Spinal cord (tissue), 10 donors: ENCODE measurements around the gene NSUN7. TPM values are rescaled to one million over a fixed set of nuclear protein-coding genes. Genes with fewer than 3 reads are reported as not detected.
A peak's percentile ranks its signal among the peaks of the same experiment; 100 is the strongest.

Source experiments
- DNase-seq, 6 donors: peaks; one replicate each; pipeline versions ENCODE4 v3.0.0 to v3.0.0-alpha.2; 2013 to 2015; ENCODE audit warnings: low spot score in 6 of 6, low read depth in 4 of 6
- H3K27ac ChIP-seq: one replicate; pipeline ENCODE4 v1.5.1; 2013; ENCODE audit warnings: low read depth, low read length, control low read depth
- H3K27me3 ChIP-seq: one replicate; pipeline ENCODE4 v1.6.1; 2013; ENCODE audit warnings: low read length; ENCODE audit not compliant: control insufficient read depth, insufficient read depth
- H3K36me3 ChIP-seq: one replicate; pipeline ENCODE4 v1.6.1; 2013; ENCODE audit warnings: low read length; ENCODE audit not compliant: control insufficient read depth, insufficient read depth
- H3K4me1 ChIP-seq: one replicate; pipeline ENCODE4 v1.6.1; 2013; ENCODE audit warnings: low read length; ENCODE audit not compliant: control insufficient read depth, insufficient read depth
- H3K4me3 ChIP-seq: one replicate; pipeline ENCODE4 v1.5.1; 2013; ENCODE audit warnings: low read depth, low read length, control low read depth
- H3K9me3 ChIP-seq: one replicate; pipeline ENCODE4 v1.6.1; 2013; ENCODE audit warnings: low read length; ENCODE audit not compliant: control insufficient read depth, insufficient read depth
- WGBS: methylation state at CpG from one replicate; pipeline ENCODE4 v1.1.5; 2013; ENCODE audit warnings: missing lambda C conversion rate; ENCODE audit not compliant: insufficient coverage; 5-methylcytosine and 5-hydroxymethylcytosine counted together
- polyA plus RNA-seq, 2 donors: library from polyadenylated mRNA; unstranded; fragments of 120-200 nt; gene quantifications; one replicate each; pipeline ENCODE4 v1.2.1, GENCODE V29; 2013; ENCODE audit not compliant: insufficient read length in 2 of 2
- total RNA-seq, 2 donors: library from RNA; depleted of rRNA in 1 of 2; stranded (reverse); fragments of 120-200 nt in 1 of 2; fragments of >200 nt in 1 of 2; gene quantifications; one replicate each; pipeline versions ENCODE4 v1.2.3 to v1.2.4, GENCODE V29; 2013 to 2014
- donor health status: healthy.

Gene NSUN7
- total and polyA plus RNA-seq, 4 donors: 6.0 to 8.2 (median 7.2) TPM

DNA sequence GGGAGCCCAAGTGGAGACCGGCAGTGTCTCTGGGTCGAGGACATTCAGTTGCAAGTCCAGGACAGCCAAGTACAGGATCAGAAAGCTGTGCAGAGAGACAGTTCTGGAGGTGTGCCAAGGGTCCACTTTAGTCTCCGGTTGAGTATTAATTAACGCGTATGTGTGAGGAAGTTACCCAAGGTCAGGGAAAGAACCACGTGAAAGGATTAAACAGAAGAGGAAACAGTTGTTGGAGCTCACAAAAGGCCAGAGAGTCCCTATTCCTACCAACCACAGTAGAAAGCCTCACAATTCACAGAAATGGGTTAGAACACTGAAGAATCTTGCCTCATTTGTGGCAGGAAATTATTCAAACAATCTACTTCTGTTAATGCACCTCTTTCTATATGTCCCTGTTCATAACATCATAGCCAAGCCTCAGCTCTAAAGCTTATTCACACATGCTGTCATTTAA is 17.9 kb upstream of the NSUN7 start:
- WGBS: 36% methylated on average over 2 of the region's 6 CpGs
- DNase-seq: peak in 2 of 6 donors; percentile 38 to 67
- Histone ChIP-seq H3K4me1 (no peaks in the 10 kb centered on the region), H3K4me3 (no peak overlapping the region), H3K27ac (no peak overlapping the region), H3K9me3 (no peaks in the 10 kb centered on the region), H3K36me3 (no peaks in the 10 kb centered on the region), H3K27me3 (no peaks in the 10 kb centered on the region)

- H3K27me3 ChIP-seq: no peaks in the 10 kb centered on the region
- no peak overlapping the region for H3K4me3 ChIP-seq
- H3K27ac ChIP-seq: no peak overlapping the region
- no peaks in the 10 kb centered on the region for H3K36me3 ChIP-seq
- no peak for DNase-seq
- H3K9me3 ChIP-seq: no peaks in the 10 kb centered on the region
- 90% methylated on average over 4 of the region's 7 CpGs for whole genome bisulfite sequencing
- no peaks in the 10 kb centered on the region for H3K4me1 ChIP-seq
Observed at GRCh38 chr4:40733752-40734151, 16.0 kb upstream of the NSUN7 start.

- no peak overlapping the region for H3K27ac ChIP-seq
- no peaks in the 10 kb centered on the region for H3K27me3 ChIP-seq
- H3K4me1 ChIP-seq: no peaks in the 10 kb centered on the region
- WGBS: 66% methylated on average over 5 of the region's 5 CpGs
- DNase-seq: no peak
- no peaks in the 10 kb centered on the region for H3K36me3 ChIP-seq
- H3K9me3 ChIP-seq: no peaks in the 10 kb centered on the region
- H3K4me3 ChIP-seq: no peak overlapping the region
Observed at GRCh38 chr4:40734497-40734896, 15.3 kb upstream of the NSUN7 start.

- H3K9me3 ChIP-seq: no peaks in the 10 kb centered on the region
- H3K4me3 ChIP-seq: no peak overlapping the region
- no peaks in the 10 kb centered on the region for H3K36me3 ChIP-seq
- no peaks in the 10 kb centered on the region for H3K4me1 ChIP-seq
- H3K27me3 ChIP-seq: no peaks in the 10 kb centered on the region
- DNase-seq: peak in 3 of 6 donors; percentile 54 to 93 (median 78)
- H3K27ac ChIP-seq: no peak overlapping the region
- no CpG with 5 or more reads among the region's 1 CpG for WGBS
Observed at GRCh38 chr4:40736910-40737309, 12.8 kb upstream of the NSUN7 start.

GRCh38 chr4:40737879-40738278 is 11.9 kb upstream of the NSUN7 start:
- H3K4me3 ChIP-seq: no peak overlapping the region
- no peaks in the 10 kb centered on the region for H3K9me3 ChIP-seq
- no peaks in the 10 kb centered on the region for H3K36me3 ChIP-seq
- 60% methylated on average over 1 of the region's 2 CpGs for WGBS
- no peak overlapping the region for H3K27ac ChIP-seq
- peak in 1 of 6 donors; percentile 7 for DNase-seq
- H3K27me3 ChIP-seq: no peaks in the 10 kb centered on the region
- H3K4me1 ChIP-seq: no peaks in the 10 kb centered on the region

DNA sequence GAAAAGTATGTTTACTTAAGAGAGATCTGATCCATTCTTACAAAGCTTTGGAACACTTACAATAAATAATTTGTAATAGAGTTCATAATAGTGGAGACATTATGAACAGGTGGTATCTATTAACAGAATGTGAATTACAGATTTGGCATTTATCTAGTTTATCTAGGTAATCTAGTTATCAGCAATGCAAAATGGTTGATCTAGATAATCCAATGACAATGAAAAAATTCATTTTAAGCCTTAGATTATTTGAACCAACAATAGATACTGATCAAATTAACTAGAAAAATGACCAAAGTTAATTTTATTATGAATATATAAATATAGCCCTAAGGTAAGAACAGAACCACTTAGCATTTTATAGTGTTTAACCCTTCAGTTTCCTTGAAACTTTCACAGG is 10.4 kb upstream of the NSUN7 start:
- Histone ChIP-seq H3K27ac (no peak overlapping the region), H3K4me1 (no peaks in the 10 kb centered on the region), H3K27me3 (no peaks in the 10 kb centered on the region), H3K9me3 (no peaks in the 10 kb centered on the region), H3K4me3 (no peak overlapping the region), H3K36me3 (no peaks in the 10 kb centered on the region)
- DNase-seq: no peak

DNA sequence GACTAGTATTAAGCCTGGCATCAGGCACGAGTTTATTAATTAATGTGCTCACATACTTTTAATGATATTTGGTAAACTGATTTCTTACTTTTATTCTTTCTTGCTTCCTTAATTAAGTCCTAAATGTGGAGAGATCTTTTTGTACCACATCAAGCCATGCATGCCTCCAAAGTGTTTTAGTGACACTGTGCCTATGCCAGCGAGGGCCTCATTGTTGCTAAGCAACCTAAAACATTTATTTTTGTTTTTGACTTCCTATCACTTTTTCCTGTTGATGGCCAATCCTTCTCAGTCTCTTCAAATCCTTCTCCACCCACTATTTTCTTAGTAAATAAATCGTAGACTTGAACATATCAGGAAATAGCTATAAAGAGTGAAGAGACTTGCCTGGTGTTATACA is 5.5 kb upstream of the NSUN7 start:
- Histone ChIP-seq H3K4me3 (no peak overlapping the region), H3K4me1 (peaks cover under 1% of the 10 kb centered on the region), H3K36me3 (no peaks in the 10 kb centered on the region), H3K27me3 (no peaks in the 10 kb centered on the region), H3K27ac (no peak overlapping the region), H3K9me3 (no peaks in the 10 kb centered on the region)
- no peak for DNase-seq
- WGBS: 56% methylated on average over 1 of the region's 3 CpGs

- peaks cover 13% of the 10 kb centered on the region for H3K4me1 ChIP-seq
- H3K36me3 ChIP-seq: no peaks in the 10 kb centered on the region
- no peak overlapping the region for H3K4me3 ChIP-seq
- no peaks in the 10 kb centered on the region for H3K9me3 ChIP-seq
- 90% methylated on average over 3 of the region's 6 CpGs for WGBS
- DNase-seq: no peak
- H3K27me3 ChIP-seq: peaks cover 4% of the 10 kb centered on the region
- no peak overlapping the region for H3K27ac ChIP-seq
Observed at GRCh38 chr4:40745285-40745984, 4.3 kb upstream of the NSUN7 start.

DNA sequence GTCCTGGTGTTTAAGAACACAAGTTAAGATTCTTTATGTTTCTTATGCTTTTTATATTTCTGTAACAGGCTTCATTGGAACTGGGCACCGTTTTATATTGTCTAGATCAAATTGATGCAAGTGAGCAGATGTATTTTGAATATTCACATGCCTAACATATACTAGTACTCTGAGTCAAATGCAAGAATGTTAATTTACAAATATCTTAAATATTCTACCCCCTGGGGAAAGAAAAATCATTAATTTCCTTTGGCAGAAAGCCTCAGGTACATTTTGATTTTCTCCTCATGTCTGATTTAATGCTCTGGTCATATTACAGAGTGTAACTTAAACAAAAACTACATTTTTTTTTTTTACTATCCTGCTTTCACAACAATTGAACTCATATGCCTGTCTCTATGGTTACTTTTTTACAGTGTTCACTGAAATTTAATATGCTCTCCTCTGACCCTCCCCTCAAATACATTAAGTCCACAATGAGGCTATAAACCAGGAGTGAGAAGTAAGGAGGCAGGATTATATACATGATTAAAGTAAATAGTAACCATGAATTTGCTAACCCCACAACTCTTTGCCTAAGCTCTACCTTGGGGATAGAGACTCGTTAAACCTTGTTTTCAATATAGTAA is 2.4 kb upstream of the NSUN7 start:
- no CpG with 5 or more reads among the region's 2 CpGs for WGBS
- peaks cover 5% of the 10 kb centered on the region for H3K27me3 ChIP-seq
- no peaks in the 10 kb centered on the region for H3K36me3 ChIP-seq
- no peak for DNase-seq
- H3K9me3 ChIP-seq: no peaks in the 10 kb centered on the region
- peaks cover 17% of the 10 kb centered on the region for H3K4me1 ChIP-seq
- H3K4me3 ChIP-seq: no peak overlapping the region
- H3K27ac ChIP-seq: no peak overlapping the region
